A549 (cell line): Measurements from ENCODE around the gene GSG1L. TPM values are rescaled to one million over a fixed set of nuclear protein-coding genes. Genes with fewer than 3 reads are reported as not detected.

Source experiments
- ATAC-seq, 2 experiments: fragments of 200-7000 bp in 1 of 2; fragments of >200 bp in 1 of 2; cut with Nextera tagmentation in 1 of 2; cut with Tn5 transposase in 1 of 2; 3 replicates each; pipeline versions ENCODE4 v1.8.0 to v1.9.1; 2018 to 2020; ENCODE audit warnings: mild to moderate bottlenecking in 1 of 2, moderate library complexity in 1 of 2
- CTCF ChIA-PET: fragments of 300-600 bp; sonication (Branson Sonifier 250); formaldehyde crosslinking; extraction: SDS; loops from one replicate; lab custom pipeline; 2021; ENCODE audit warnings: antibody characterized with exemption, inconsistent platforms; lab: Yijun Ruan, JAX
- POLR2A ChIA-PET: fragments of 350-600 bp; formaldehyde crosslinking; extraction: SDS; loops from one replicate; lab custom pipeline; 2021; ENCODE audit warnings: antibody characterized with exemption, inconsistent platforms; lab: Yijun Ruan, JAX
- DNase-seq, 2 experiments: peaks; one replicate each; pipeline versions ENCODE4 v3.0.0 to v3.0.0-alpha.2; 2011 to 2016; ENCODE audit warnings: low read depth in 1 of 2, low spot score in 1 of 2
- FAIRE-seq: peaks from 2 replicates; lab custom pipeline; 2011; peaks lifted over from hg19 to GRCh38; lab: Jason Lieb, UNC
- H3K27ac ChIP-seq, 2 experiments: fragments of >200 bp; sonication (Bioruptor Twin); formaldehyde crosslinking; 3 replicates each; pipeline ENCODE4 v1.5.1; 2016 to 2017
- H3K4me1 ChIP-seq: fragments of >200 bp; sonication (Bioruptor Twin); formaldehyde crosslinking; 3 replicates; pipeline ENCODE4 v1.6.1; 2016
- H3K4me2 ChIP-seq: fragments of >200 bp; sonication (Bioruptor Twin); formaldehyde crosslinking; 3 replicates; pipeline ENCODE4 v1.6.1; 2016
- H3K4me3 ChIP-seq: fragments of >200 bp; sonication (Bioruptor Twin); formaldehyde crosslinking; 3 replicates; pipeline ENCODE4 v1.5.1; 2016
- H3K9me3 ChIP-seq: fragments of >200 bp; sonication (Bioruptor Twin); formaldehyde crosslinking; 3 replicates; pipeline ENCODE4 v1.6.1; 2016
- BCL3 ChIP-seq: fragments of >200 bp; sonication (Bioruptor Twin); formaldehyde crosslinking; IDR thresholded peaks from 3 replicates; pipeline ENCODE4 v1.6.1; 2016
- CTCF ChIP-seq: fragments of >200 bp; sonication (Bioruptor Twin); formaldehyde crosslinking; IDR thresholded peaks from 3 replicates; pipeline ENCODE4 v1.5.1; 2016
- E2F6 ChIP-seq: IDR thresholded peaks from 2 replicates; pipeline ENCODE4 v1.6.1; 2012; ENCODE audit warnings: low read depth, borderline replicate concordance
- EHF ChIP-seq: fragments of 250-450 bp; sonication (Bioruptor Pico); IDR thresholded peaks from 2 replicates; pipeline ENCODE4 v1.5.0; 2020; ENCODE audit warnings: mild to moderate bottlenecking
- FOSL2 ChIP-seq, 2 experiments: fragments of 450-650 bp in 1 of 2; fragments of >200 bp in 1 of 2; sonication (Bioruptor Twin) in 1 of 2; formaldehyde crosslinking; IDR thresholded peaks; 2 replicates each; pipeline versions ENCODE4 v1.5.0 to v1.6.1; 2016 to 2020; ENCODE audit warnings: mild to moderate bottlenecking in 1 of 2, moderate library complexity in 1 of 2
- HOXA7 ChIP-seq: fragments of 250-450 bp; sonication (Bioruptor Pico); IDR thresholded peaks from 2 replicates; pipeline ENCODE4 v1.5.0; 2020; ENCODE audit warnings: mild to moderate bottlenecking, moderate library complexity
- JUN ChIP-seq, 2 experiments: fragments of >200 bp; sonication (Bioruptor Twin); formaldehyde crosslinking; IDR thresholded peaks; 2 replicates in 1 of 2; 3 replicates in 1 of 2; pipeline ENCODE4 v1.6.1; 2016 to 2017
- KDM1A ChIP-seq: fragments of 200-600 bp; sonication (generic); IDR thresholded peaks from 2 replicates; pipeline ENCODE4 v1.6.1; 2016; ENCODE audit warnings: low read depth, mild to moderate bottlenecking
- KDM5A ChIP-seq: fragments of 200-600 bp; sonication (generic); IDR thresholded peaks from 2 replicates; pipeline ENCODE4 v1.6.1; 2016; ENCODE audit warnings: antibody characterized with exemption, mild to moderate bottlenecking
- MAX ChIP-seq: IDR thresholded peaks from 2 replicates; pipeline ENCODE4 v1.6.1; 2012
- MYC ChIP-seq: IDR thresholded peaks from 2 replicates; pipeline ENCODE4 v1.6.1; 2012; ENCODE audit warnings: mild to moderate bottlenecking, inconsistent platforms, low read length, improper control_type of control experiment, borderline replicate concordance
- NPAS2 ChIP-seq: fragments of 250-450 bp; sonication (Bioruptor Pico); IDR thresholded peaks from 2 replicates; pipeline ENCODE4 v1.8.0; 2022; ENCODE audit warnings: mild to moderate bottlenecking, moderate library complexity, borderline replicate concordance
- PBX3 ChIP-seq: IDR thresholded peaks from 2 replicates; pipeline ENCODE4 v1.6.1; 2012
- PHF8 ChIP-seq: fragments of 200-600 bp; sonication (generic); IDR thresholded peaks from 2 replicates; pipeline ENCODE4 v1.6.1; 2016; ENCODE audit warnings: low read depth, mild to moderate bottlenecking, antibody characterized with exemption, moderate library complexity, borderline replicate concordance
- POLR2AphosphoS2 ChIP-seq: conservative IDR thresholded peaks from 2 replicates; pipeline ENCODE4 v1.6.1; 2012; ENCODE audit warnings: low read length, improper control_type of control experiment, inconsistent platforms
- RCOR1 ChIP-seq: fragments of 150-350 bp; IDR thresholded peaks from 2 replicates; pipeline ENCODE4 v1.6.1; 2014; ENCODE audit warnings: antibody characterized with exemption, low read length, low read depth
- RFX5 ChIP-seq: fragments of 450-650 bp; IDR thresholded peaks from 2 replicates; pipeline ENCODE4 v1.7.1; 2014; ENCODE audit warnings: antibody characterized with exemption, mild to moderate bottlenecking, moderate library complexity
- RNF2 ChIP-seq: fragments of 200-600 bp; sonication (generic); IDR thresholded peaks from 2 replicates; pipeline ENCODE4 v1.6.1; 2016; ENCODE audit warnings: low read depth, mild to moderate bottlenecking, antibody characterized with exemption, moderate library complexity, borderline replicate concordance
- SMC3 ChIP-seq: fragments of >200 bp; sonication (Bioruptor Twin); formaldehyde crosslinking; IDR thresholded peaks from 3 replicates; pipeline ENCODE4 v1.6.1; 2018; ENCODE audit warnings: inconsistent platforms
- TFCP2L1 ChIP-seq: fragments of 250-450 bp; sonication (Bioruptor Pico); IDR thresholded peaks from 2 replicates; pipeline ENCODE4 v1.5.0; 2021; ENCODE audit warnings: mild to moderate bottlenecking
- USF2 ChIP-seq: fragments of 450-650 bp; IDR thresholded peaks from 2 replicates; pipeline ENCODE4 v1.6.1; 2014; ENCODE audit warnings: antibody characterized with exemption
- ZC3H11A ChIP-seq: fragments of 450-650 bp; IDR thresholded peaks from 2 replicates; pipeline ENCODE4 v1.6.1; 2014; ENCODE audit warnings: antibody characterized with exemption, mild to moderate bottlenecking
- ZNF302 ChIP-seq: fragments of 250-450 bp; sonication (Bioruptor Pico); IDR thresholded peaks from 2 replicates; pipeline ENCODE4 v1.9.0; 2021; ENCODE audit warnings: inconsistent platforms, mild to moderate bottlenecking, moderate library complexity
- WGBS: methylation state at CpG from one replicate; pipeline ENCODE4 v1.1.6; 2017; ENCODE audit errors: missing lambda C conversion rate; 5-methylcytosine and 5-hydroxymethylcytosine counted together
- polyA plus RNA-seq, 4 experiments: library from polyadenylated mRNA; depleted of rRNA in 3 of 4; stranded (reverse); fragments of >200 nt; fragmentation: RNase III in 1 of 4; extraction: RNeasy Plus Mini Kit Qiagen cat#74134 plus additional on column Dnase treatment in 1 of 4; gene quantifications; 2 replicates in 3 of 4; 3 replicates in 1 of 4; pipeline ENCODE4 v1.2.3, GENCODE V29; 2011 to 2017

GSG1L gene
- polyA plus RNA-seq, 2 of the 4 experiments (the other 2 are of a cell fraction), result not detected

GRCh38 chr16:28090646-28091377, 27.3 kb upstream of the GSG1L start (continued):
- no peak for TF ChIP-seq JUN (IDR thresholded peaks at IDR 0.05)
- TF ChIP-seq RCOR1, result no peak
- TF ChIP-seq PHF8, result no peak
- no peak for TF ChIP-seq POLR2AphosphoS2
- no peak for TF ChIP-seq KDM1A
- TF ChIP-seq MAX, result no peak

- DNase-seq, result no peak
- no peaks in the 10 kb centered on the region for H3K4me1 ChIP-seq
- ChIA-PET POLR2A (no interaction called here), CTCF (interaction anchor here (0.5 to 1.0 kb wide), 2 partner anchors 18 to 128 kb away, joined by 3 to 4 read pairs; no protein-coding TSS in a partner anchor)
- ATAC-seq, result no peak
- FAIRE-seq, result no peak
- no peaks in the 10 kb centered on the region for H3K9me3 ChIP-seq
- no peak overlapping the region for H3K27ac ChIP-seq
- 85% methylated on average over 7 of the region's 7 CpGs for WGBS
- no peak overlapping the region for H3K4me3 ChIP-seq
- TF ChIP-seq EHF (CRISPR knock-in tag), result no peak
- no peak for TF ChIP-seq USF2
- no peak for TF ChIP-seq RNF2
- TF ChIP-seq NPAS2 (CRISPR knock-in tag), result no peak
- no peak for TF ChIP-seq ZC3H11A
- no peak for TF ChIP-seq PBX3
- no peak for TF ChIP-seq PHF8
- no peak for TF ChIP-seq ZNF302 (CRISPR knock-in tag)
- no peak for TF ChIP-seq MYC
- TF ChIP-seq TFCP2L1 (CRISPR knock-in tag), result no peak
- no peak for TF ChIP-seq KDM5A
- TF ChIP-seq CTCF, result no peak
- TF ChIP-seq E2F6, result no peak
- TF ChIP-seq RCOR1, result no peak
- TF ChIP-seq BCL3, result no peak
- no peak for TF ChIP-seq FOSL2 (IDR thresholded peaks at IDR 0.05)
- TF ChIP-seq FOSL2 (CRISPR knock-in tag; IDR thresholded peaks at IDR 0.05), result no peak
- TF ChIP-seq RFX5, result no peak
- no peak for TF ChIP-seq HOXA7 (CRISPR knock-in tag)
- no peak for TF ChIP-seq SMC3
- H3K4me2 ChIP-seq, result no peak overlapping the region
Measured at GRCh38 chr16:28089992-28090365, 26.5 kb upstream of the GSG1L start.
